ENCODE data around the gene PSD2.

PSD2 gene

GRCh38 chr5:139849942-139850341, 54.3 kb downstream of the PSD2 start:
- Histone ChIP-seq H3K27ac (ENCODE audit: low read depth, low read length) (no peak overlapping the region), H3F3A (ENCODE audit: insufficient read depth) (no peaks in the 10 kb centered on the region), H3K79me2 (ENCODE audit: insufficient read depth, low read length) (no peaks in the 10 kb centered on the region), H2AFZ (ENCODE audit: low read depth, low read length, severe bottlenecking) (no peak overlapping the region), H3K9me2 (replicated peaks; ENCODE audit: insufficient read depth, low read length) (no peaks in the 10 kb centered on the region), H3K36me3 (ENCODE audit: low read length) (no peaks in the 10 kb centered on the region), H3K9me3 (ENCODE audit: insufficient read depth, low read length) (no peaks in the 10 kb centered on the region), H3K27me3 (ENCODE audit: low read length) (no peaks in the 10 kb centered on the region), H3K9ac (ENCODE audit: low read length) (no peak overlapping the region), H3K4me3 (ENCODE audit: insufficient read depth, low read length, poor library complexity, severe bottlenecking) (no peak overlapping the region), H3K4me2 (ENCODE audit: low read depth, low read length, poor library complexity, severe bottlenecking) (no peak overlapping the region), H4K20me1 (ENCODE audit: low read depth, low read length) (no peaks in the 10 kb centered on the region)
- TF ChIP-seq EZH2phosphoT487 (conservative IDR thresholded peaks at IDR 0.05; ENCODE audit: low read length) (no peak), CTCF (IDR thresholded peaks at IDR 0.05; ENCODE audit: insufficient read depth, low read length, poor library complexity, severe bottlenecking) (no peak)

- Histone ChIP-seq H3F3A (ENCODE audit: insufficient read depth) (no peaks in the 10 kb centered on the region), H3K9ac (ENCODE audit: low read length) (no peak overlapping the region), H2AFZ (ENCODE audit: low read depth, low read length, severe bottlenecking) (no peak overlapping the region), H3K4me3 (ENCODE audit: insufficient read depth, low read length, poor library complexity, severe bottlenecking) (no peak overlapping the region), H3K27me3 (ENCODE audit: low read length) (no peaks in the 10 kb centered on the region), H3K9me2 (replicated peaks; ENCODE audit: insufficient read depth, low read length) (no peaks in the 10 kb centered on the region), H3K27ac (ENCODE audit: low read depth, low read length) (no peak overlapping the region), H4K20me1 (ENCODE audit: low read depth, low read length) (no peaks in the 10 kb centered on the region), H3K36me3 (ENCODE audit: low read length) (no peaks in the 10 kb centered on the region), H3K79me2 (ENCODE audit: insufficient read depth, low read length) (no peaks in the 10 kb centered on the region), H3K9me3 (ENCODE audit: insufficient read depth, low read length) (no peaks in the 10 kb centered on the region), H3K4me2 (ENCODE audit: low read depth, low read length, poor library complexity, severe bottlenecking) (no peak overlapping the region)
- TF ChIP-seq CTCF (IDR thresholded peaks at IDR 0.05; ENCODE audit: insufficient read depth, low read length, poor library complexity, severe bottlenecking) = no peak
- TF ChIP-seq EZH2phosphoT487 (conservative IDR thresholded peaks at IDR 0.05; ENCODE audit: low read length) = no peak
These were observed 54.9 kb downstream of the PSD2 start for GRCh38 chr5:139850423-139851016.

- H3K4me3 ChIP-seq (ENCODE audit: insufficient read depth, low read length, poor library complexity, severe bottlenecking) = no peak overlapping the region
- no peak overlapping the region for H3K4me2 ChIP-seq (ENCODE audit: low read depth, low read length, poor library complexity, severe bottlenecking)
- H3K36me3 ChIP-seq (ENCODE audit: low read length) = no peaks in the 10 kb centered on the region
- no peak for TF ChIP-seq CTCF (IDR thresholded peaks at IDR 0.05; ENCODE audit: insufficient read depth, low read length, poor library complexity, severe bottlenecking)
- no peaks in the 10 kb centered on the region for H3K79me2 ChIP-seq (ENCODE audit: insufficient read depth, low read length)
- H3K27me3 ChIP-seq (ENCODE audit: low read length) = no peaks in the 10 kb centered on the region
- H3F3A ChIP-seq (ENCODE audit: insufficient read depth) = no peaks in the 10 kb centered on the region
- no peaks in the 10 kb centered on the region for H4K20me1 ChIP-seq (ENCODE audit: low read depth, low read length)
- H3K9ac ChIP-seq (ENCODE audit: low read length) = no peak overlapping the region
- H3K9me3 ChIP-seq (ENCODE audit: insufficient read depth, low read length) = no peaks in the 10 kb centered on the region
- H2AFZ ChIP-seq (ENCODE audit: low read depth, low read length, severe bottlenecking) = no peak overlapping the region
- no peaks in the 10 kb centered on the region for H3K9me2 ChIP-seq (replicated peaks; ENCODE audit: insufficient read depth, low read length)
- H3K27ac ChIP-seq (ENCODE audit: low read depth, low read length) = no peak overlapping the region
These were observed 56.0 kb downstream of the PSD2 start for GRCh38 chr5:139851558-139851957.
